HG03045 (cell line): ENCODE results near the gene FBRSL1.

Source experiments
- ATAC-seq: cut with Tn5 transposase; IDR thresholded peaks from one replicate; pipeline ENCODE4 v1.9.1; 2021; ENCODE audit warnings: mild to moderate bottlenecking, moderate library complexity; ENCODE audit not compliant: unreplicated experiment

FBRSL1 gene

DNA sequence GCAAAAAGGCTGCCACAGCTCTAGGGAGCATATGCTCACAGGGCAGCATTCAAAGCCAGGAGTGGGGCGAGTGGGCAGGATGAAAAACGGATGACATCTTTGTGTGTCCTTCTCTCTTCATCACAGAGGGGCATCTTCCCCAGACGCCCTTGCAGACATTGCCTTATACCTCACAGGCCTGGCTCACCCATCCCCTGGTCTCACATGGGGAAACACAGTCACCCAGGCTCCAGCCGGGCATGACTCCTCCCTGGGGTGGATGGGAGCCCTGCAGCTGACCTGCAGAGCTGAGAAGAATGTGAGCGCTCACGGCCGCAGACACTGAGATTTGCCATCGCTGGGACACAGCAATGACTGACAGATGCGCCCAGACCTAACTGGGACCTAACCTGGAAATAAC lies 7.2 kb upstream of the FBRSL1 start:
- ATAC-seq, result no peak

- ATAC-seq, result no peak
Measured at GRCh38 chr12:132483208-132483607, 6.7 kb upstream of the FBRSL1 start.

DNA sequence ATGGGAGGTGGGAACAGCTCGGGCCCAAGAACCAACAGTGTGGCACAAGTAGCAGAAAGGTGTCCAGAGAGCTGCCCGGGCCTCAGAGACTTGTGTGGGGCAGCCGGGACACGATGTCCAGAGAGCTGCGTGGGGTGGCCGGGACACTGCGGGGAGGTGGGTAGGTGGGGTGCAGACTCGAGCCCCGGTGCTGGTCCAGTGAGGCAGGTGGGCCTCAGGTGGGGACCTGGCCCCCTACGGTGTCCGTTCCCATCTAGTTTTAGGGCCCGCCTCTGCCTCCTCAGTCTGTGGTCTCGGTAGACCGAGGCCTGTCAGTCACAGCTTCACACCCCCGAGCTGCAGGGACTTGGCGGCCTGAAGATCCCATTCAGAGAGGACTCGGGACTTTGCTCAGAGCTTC lies 6.3 kb upstream of the FBRSL1 start:
- ATAC-seq, result no peak

GRCh38 chr12:132484183-132484890 lies 5.6 kb upstream of the FBRSL1 start:
- ATAC-seq, result no peak

DNA sequence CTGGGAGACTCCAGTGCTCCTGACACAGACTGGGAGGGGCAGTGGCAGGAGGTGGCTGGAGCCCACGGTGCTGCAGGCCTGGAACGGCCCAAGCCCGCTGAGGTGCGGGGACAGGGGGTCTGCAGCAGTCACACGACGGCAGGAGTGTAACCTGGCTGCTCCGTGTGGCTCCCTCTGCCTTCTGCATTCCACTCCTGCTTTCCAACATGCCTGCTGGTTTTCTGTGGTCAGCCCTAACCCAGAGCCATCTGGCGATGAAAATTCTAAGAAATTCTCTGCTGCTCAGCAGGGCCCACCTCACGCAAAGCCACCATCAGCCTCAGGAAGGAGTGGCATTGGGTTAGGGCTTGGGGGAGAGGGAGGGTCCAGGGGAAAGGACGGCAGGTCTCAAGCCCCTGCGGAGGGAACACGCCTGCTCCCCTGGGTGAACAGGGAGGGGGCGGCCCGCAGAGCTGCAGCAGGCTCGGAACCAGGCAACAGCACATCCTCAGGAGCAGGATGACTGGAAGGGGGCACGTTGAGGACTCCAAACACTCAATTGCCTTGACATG lies 5.0 kb upstream of the FBRSL1 start:
- ATAC-seq, result no peak

DNA sequence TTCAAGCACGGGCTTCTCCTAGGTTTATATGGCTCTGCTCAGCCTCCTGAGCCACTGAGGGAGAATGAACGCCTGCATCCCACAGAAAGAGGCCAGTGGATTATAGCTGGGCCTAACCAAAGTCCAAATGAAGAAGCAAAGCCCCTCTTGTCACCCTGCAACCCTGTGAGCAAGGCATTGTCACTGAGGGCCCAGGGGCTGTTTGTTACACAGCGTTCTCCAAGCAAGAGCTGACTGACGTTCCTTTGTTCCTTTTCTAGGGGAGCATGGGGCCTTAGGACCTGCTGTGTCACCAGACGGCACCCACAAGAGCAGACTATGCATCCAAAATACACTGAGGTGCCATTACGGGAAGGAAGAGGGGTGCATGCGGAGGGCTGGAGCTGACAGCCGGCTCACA lies 4.3 kb upstream of the FBRSL1 start:
- ATAC-seq, result no peak

DNA sequence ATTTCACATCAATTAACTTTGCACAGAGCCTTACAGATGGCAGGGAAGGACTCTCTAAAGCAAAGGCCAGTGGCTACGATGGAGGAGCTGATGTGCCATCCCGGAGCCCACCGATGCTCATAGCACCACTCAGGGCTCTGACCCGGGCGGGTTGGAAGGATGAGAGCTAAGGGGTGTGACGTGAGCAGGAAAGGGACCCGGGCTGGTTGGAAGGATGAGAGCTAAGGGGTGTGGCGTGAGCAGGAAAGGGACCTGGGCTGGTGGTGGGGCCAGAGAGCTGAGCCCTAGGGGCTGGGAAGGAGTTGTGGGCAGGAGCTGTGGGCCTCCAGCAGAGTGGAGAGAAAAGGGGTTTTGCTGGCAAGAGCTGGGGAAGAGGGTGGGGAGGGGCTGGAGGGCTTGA lies 3.8 kb upstream of the FBRSL1 start:
- ATAC-seq, result no peak

DNA sequence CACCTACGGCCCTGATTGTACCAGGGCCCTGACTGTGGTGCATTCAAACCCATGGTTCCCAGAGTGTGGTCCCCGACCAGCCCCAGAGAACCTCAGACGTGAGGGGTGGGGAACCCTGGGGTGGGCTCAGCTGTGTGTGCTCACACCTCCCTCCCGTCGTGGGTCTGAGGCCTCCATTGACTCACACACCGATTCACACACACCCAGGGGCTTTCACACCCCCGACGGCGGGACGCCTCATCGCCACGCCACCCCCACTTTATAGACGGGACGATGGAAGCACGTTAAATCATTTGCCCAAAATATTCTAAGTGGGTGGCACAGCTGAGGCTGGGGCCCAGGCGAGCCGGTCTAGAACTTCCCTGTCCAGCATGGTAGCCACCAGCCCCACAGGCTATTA lies 3.4 kb upstream of the FBRSL1 start:
- ATAC-seq, result no peak

DNA sequence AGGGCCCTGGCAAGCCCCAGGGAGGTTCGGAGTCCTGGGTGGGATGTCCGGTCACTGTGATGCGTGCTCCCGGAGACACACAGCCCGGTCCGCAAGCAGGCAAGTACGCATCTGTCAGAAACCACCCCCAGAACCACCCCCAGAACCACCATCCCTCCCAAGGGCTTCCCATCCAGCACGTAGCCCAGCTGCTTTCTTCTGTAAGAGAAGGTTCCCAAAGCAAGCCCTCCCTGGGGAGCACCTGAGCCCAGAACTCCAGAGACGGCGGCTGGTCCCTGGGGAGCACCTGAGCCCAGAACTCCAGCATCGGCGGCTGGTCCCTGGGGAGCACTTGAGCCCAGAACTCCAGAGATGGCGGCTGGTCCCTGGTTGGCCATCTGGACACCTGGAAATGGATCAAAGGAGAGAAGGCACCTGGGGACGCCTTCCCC lies 2.6 kb upstream of the FBRSL1 start:
- no peak for ATAC-seq

DNA sequence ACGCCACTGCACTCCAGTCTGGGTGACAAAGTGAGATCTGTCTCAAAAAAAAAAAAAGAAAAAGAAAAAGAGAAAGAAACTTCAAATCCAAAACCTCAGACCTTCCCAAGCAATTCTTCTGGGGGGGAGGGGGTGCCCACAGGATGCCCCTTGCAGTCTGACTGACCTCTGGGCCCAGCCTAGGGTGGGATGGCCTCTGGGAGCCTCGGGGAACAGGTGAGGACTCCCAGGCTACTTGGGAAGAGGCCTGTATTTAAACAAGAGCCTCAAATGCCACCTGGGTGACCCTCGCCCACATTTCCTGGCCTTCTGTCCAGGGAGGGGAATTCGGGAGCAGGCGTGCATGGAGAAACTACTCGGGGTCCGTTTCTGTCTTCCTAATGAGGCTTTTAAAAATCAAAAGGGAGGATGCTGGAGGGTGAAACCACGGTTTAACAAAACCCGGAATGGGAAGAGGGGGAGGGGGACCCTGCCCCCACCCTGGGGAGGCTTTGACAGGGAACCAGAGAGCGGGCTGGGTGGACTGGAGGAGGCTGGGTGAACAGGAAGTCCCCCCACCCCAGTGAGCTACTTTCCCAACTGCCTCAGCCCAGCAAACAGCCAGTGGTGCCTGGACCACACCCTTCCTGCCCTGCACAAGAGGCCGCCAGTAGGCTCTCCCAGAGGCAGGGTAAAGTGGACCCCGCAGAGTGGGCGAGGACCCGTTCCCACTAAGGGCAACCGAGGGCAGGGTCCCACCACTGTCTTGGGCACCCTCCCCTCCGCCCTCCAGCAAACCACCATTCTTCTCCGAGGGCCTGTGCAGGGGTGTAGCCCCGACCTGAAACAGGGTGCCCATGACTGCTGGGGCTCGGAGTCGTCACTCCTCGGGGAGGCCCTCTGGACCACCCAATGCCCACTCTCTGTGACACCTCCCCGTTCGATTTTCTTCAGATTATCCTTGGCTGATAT lies 1.5 kb upstream of the FBRSL1 start:
- no peak for ATAC-seq

DNA sequence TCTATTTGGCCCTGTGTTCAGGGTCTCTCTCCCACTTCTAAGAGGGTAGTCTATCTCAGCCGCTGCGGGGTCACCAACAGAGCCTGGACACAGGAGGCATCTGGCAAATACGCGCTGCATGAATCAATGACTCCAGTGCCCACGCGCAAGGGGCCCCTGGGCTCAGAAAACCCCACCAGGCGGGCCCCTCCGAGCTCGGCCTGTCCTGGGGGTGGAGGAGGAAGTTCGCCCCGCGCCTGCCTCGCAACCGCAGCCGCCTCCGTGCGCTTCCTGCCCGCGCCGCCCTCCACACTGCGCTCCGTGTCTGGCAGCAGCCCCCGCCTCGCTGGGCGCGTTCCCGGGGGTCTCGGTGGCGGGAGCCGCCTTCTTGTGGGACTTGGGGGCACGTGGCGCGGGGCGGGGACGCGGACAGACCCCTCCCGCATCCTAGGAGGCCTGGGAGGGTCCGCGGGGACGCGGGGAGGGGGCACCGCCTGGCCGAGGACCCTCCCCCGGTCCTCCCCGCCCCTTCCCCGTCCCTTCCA lies 811 bp upstream of the FBRSL1 start:
- ATAC-seq, result peak; percentile 34

- peak; percentile 3 for ATAC-seq
Measured at GRCh38 chr12:132490422-132491137, 629 bp downstream of the FBRSL1 start.

GRCh38 chr12:132491138-132491663 lies 1.2 kb downstream of the FBRSL1 start:
- no peak for ATAC-seq

- ATAC-seq, result no peak
Measured at GRCh38 chr12:132491761-132492378, 1.9 kb downstream of the FBRSL1 start.

- no peak for ATAC-seq
Measured at GRCh38 chr12:132492522-132492921, 2.6 kb downstream of the FBRSL1 start.

- ATAC-seq, result no peak
Measured at GRCh38 chr12:132492951-132493350, 3.0 kb downstream of the FBRSL1 start.

DNA sequence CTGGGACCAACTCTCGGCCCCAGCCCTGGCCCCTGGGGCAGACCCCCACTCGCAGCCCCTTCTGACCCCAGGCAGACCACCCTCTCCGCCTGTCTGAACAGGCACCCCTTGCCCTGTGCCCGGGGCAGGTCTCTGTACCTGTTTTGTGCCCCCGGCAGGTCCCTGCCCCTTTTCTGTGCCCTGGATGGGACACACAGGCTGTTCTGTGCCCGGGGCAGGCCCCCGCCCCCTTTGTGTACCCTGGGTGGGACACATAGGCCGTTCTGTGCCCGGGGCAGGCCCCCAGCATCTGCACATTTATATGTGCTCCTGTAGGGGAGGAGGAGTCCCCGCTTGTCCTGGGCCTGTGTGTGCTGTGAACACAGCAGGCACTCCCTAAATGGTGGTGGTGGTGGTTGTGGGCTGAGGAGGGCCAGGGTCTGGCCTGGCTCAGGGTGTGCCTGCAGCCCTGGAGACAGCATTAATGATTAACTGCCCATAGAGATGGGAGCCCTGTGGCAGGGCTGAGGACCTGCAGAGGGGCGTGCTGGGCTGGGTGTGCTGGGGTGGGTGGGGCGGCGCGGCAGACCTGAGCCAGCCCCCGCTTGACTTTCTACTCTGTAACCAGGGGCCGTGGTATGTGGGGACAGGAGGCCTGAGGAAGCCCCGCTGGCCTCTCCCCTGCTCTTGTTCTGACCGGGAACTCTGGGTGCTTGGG lies 3.7 kb downstream of the FBRSL1 start:
- ATAC-seq, result no peak

DNA sequence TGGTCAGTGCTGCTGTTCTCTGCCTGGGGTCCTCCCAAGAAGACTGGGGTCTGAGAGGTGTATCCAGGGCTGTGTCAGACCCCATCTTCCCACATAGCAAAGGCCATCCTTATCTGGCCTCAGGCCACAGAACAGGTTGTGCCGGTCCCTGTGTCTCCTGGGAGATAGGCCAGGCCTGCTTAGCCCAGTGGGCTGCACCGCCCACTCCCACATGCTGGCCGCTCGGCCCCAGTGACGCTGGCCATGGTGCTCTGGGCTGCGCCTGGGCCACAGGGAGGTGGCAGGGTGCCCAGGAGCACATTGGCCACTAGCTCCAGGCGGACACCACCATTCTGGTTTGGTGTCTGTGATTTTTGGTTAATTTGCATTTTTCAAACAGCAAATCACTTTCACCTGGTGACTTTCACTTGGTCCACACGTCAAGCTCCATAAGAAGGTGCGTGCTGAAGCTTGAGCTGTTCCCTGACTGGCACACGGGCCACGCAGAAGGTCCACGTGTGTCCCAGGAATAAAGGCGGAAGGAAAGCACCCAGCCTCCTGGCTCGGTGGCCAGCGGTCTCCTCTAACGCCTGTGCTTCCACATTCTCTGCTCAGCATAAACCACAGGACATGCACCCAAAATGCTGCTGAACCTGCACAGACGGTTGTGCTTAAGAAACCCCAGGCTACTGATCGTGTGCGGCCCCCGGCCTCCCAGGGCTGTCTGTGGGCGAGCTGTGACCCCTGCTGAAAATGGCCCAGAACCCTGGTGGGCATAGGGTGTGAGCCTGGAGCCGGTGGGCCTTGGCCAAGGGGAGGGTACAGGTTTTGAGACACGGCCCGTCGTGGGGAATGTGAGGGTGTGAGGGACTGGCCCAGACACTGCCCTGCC lies 4.6 kb downstream of the FBRSL1 start:
- ATAC-seq, result no peak

DNA sequence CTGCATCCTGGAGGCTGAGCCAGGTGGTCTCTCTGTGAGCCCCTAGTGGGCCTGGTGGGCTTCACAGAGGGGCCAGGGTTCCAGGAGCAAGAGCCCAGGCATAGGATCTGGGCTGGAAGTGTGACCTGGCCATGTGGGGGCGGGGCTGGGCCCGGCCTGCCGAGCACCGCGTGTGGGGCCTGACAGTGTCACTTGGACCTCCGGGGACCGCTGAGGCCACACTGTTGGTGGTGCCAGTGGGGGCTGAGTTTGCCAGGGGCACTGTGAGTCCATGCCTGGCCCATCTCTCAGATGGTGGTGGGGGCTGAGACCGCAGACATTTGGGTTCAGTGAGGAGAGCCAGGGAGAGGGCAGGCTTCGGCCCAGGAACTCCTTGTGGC lies 5.2 kb downstream of the FBRSL1 start:
- ATAC-seq, result no peak
